Upper lobe of right lung (tissue), 1 donor: ENCODE data around the gene GLE1. TPM values are rescaled to one million over a fixed set of nuclear protein-coding genes. Genes with fewer than 3 reads are reported as not detected.

Experiments
- ATAC-seq: fragments of 200-7000 bp; cut with Tn5 transposase; one replicate; pipeline ENCODE4 v1.9.1; 2020; ENCODE audit warnings: mild to moderate bottlenecking, moderate library complexity
- DNase-seq: peaks from one replicate; pipeline ENCODE4 v3.0.0-alpha.2; 2020
- H3K27ac ChIP-seq: fragments of 200-600 bp; one replicate; pipeline ENCODE4 v1.8.0; 2022
- H3K27me3 ChIP-seq: fragments of 200-600 bp; one replicate; pipeline ENCODE4 v1.8.0; 2022; ENCODE audit warnings: mild to moderate bottlenecking
- H3K36me3 ChIP-seq: fragments of 200-600 bp; one replicate; pipeline ENCODE4 v1.8.0; 2022
- H3K4me1 ChIP-seq: fragments of 200-600 bp; one replicate; pipeline ENCODE4 v1.8.0; 2022
- H3K4me3 ChIP-seq: fragments of 200-600 bp; one replicate; pipeline ENCODE4 v1.8.0; 2022; ENCODE audit warnings: mild to moderate bottlenecking
- H3K9me3 ChIP-seq: fragments of 200-600 bp; one replicate; pipeline ENCODE4 v1.8.0; 2022
- intact Hi-C: fragments of 100-400 bp; cut with DNase I; formaldehyde crosslinking; loops from one replicate; pipeline ENCODE4 v1.11.0; 2022
- total RNA-seq: library from RNA; stranded (reverse); fragmentation: NEBNext Ultra II Directional; extraction: Animal tissue kit (Norgen Biotek cat#: 25700); gene quantifications from one replicate; pipeline ENCODE4 v1.2.1, GENCODE V29; 2021
- TF ChIP-seq, protein P1 (sequence below): fragments of 200-600 bp; IDR thresholded peaks from one replicate; pipeline ENCODE4 v1.8.0; 2022; ENCODE audit warnings: antibody characterized with exemption
- donor health status: DM: no; HTN: yes; CAD: no; lungs with severe emphysema.

The GLE1 gene
- total RNA-seq, 1 donor from 2014 or later = 21.8 TPM

DNA sequence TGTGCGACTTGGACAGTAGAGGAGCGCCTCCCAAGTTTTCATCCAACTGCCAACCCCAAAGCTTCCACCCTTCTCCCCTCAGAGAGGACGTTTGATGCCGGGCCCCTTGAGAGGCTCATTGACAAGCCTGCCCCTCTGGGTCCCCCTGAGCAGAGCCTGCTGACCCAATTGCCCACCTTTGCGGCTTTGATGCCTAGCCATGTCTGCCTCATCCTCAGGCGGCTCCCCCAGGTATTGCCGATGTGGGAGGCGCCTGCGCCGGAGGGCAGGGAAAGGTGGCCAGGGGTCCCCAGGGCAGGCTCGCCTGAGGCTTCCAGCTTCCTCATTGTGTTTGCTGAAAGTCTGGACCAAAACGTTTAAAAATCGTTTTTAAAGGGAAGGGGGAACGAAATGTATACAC lies 47.3 kb upstream of the GLE1 start:
- H3K9me3 ChIP-seq = no peaks in the 10 kb centered on the region
- H3K4me1 ChIP-seq = peaks cover 7% of the 10 kb centered on the region
- no peak for ATAC-seq
- TF ChIP-seq, protein P1, sequence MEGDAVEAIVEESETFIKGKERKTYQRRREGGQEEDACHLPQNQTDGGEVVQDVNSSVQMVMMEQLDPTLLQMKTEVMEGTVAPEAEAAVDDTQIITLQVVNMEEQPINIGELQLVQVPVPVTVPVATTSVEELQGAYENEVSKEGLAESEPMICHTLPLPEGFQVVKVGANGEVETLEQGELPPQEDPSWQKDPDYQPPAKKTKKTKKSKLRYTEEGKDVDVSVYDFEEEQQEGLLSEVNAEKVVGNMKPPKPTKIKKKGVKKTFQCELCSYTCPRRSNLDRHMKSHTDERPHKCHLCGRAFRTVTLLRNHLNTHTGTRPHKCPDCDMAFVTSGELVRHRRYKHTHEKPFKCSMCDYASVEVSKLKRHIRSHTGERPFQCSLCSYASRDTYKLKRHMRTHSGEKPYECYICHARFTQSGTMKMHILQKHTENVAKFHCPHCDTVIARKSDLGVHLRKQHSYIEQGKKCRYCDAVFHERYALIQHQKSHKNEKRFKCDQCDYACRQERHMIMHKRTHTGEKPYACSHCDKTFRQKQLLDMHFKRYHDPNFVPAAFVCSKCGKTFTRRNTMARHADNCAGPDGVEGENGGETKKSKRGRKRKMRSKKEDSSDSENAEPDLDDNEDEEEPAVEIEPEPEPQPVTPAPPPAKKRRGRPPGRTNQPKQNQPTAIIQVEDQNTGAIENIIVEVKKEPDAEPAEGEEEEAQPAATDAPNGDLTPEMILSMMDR = no peak
- no peaks in the 10 kb centered on the region for H3K27me3 ChIP-seq
- H3K4me3 ChIP-seq = peak overlapping the region; percentile 87
- DNase-seq = no peak
- intact Hi-C loops = no loop called here
- no peak overlapping the region for H3K27ac ChIP-seq
- H3K36me3 ChIP-seq = peaks cover 25% of the 10 kb centered on the region

DNA sequence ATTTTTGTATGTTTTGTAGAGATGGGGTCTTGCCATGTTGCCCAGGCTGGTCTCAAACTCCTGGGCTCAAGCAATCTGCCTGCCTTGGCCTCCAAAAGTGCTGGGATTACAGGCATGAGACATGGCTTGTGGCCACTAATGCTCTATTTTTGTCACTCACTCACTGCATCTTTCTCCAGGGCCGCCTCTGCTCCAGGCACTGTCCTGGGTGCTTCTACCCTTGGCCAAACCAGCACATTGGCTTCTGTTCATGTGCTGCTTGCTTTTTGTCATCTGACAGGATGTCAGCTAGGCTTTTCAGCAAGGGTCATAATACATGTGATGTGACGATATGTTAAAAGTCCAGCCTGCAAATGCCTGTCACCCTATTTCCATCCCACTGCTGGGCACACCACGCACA lies 45.5 kb upstream of the GLE1 start:
- Histone ChIP-seq H3K9me3 (no peaks in the 10 kb centered on the region), H3K4me1 (peaks cover 7% of the 10 kb centered on the region), H3K27me3 (no peaks in the 10 kb centered on the region), H3K27ac (no peak overlapping the region), H3K36me3 (peaks cover 40% of the 10 kb centered on the region), H3K4me3 (no peak overlapping the region)
- intact Hi-C loops = no loop called here
- no peak for ATAC-seq
- DNase-seq = no peak
- TF ChIP-seq, protein P1 = no peak

DNA sequence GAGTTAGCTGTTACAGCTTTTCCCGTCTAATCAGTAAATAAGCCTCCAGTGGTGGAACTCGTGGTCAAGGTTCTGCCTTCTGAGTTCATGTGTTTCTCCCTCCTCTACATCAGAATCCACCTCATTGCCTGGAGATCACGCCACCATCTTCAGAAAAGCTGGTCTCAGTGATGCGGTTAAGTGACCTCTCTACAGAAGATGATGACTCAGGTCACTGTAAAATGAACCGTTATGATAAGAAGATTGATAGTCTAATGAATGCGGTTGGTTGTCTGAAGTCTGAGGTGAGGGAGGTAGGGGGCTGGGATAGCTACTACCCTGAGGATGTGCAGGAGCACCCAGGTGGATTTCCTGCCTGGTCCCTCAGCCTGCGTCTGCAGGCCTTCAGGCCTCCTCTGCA lies 35.4 kb upstream of the GLE1 start:
- Histone ChIP-seq H3K4me1 (no peaks in the 10 kb centered on the region), H3K36me3 (peaks cover 36% of the 10 kb centered on the region), H3K9me3 (no peaks in the 10 kb centered on the region), H3K27me3 (no peaks in the 10 kb centered on the region), H3K4me3 (no peak overlapping the region), H3K27ac (no peak overlapping the region)
- ATAC-seq = no peak
- DNase-seq = no peak
- intact Hi-C loops = no loop called here
- TF ChIP-seq, protein P1 = no peak

DNA sequence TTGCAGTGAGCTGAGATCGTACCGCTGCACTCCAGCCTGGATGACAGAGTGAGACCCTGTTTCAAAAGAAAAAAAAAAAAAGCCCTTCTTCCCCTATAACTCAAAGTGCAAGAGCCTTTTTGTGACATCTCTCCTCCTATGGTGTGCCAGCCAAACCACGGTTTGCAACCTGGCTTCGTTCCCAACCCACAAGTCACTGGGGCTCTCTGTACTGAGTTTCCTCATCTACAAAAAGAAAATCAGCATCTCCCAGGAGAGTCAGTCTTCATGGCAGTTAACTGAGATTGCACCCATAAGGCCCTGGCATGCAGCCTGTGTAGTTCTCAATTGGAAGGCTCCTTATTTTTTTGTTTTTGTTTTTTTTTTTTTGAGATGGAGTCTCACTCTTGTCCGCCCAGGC lies 34.0 kb upstream of the GLE1 start:
- no peaks in the 10 kb centered on the region for H3K9me3 ChIP-seq
- intact Hi-C loops = no loop called here
- TF ChIP-seq, protein P1 = no peak
- ATAC-seq (no peak), DNase-seq (no peak)
- no peaks in the 10 kb centered on the region for H3K27me3 ChIP-seq
- no peak overlapping the region for H3K4me3 ChIP-seq
- H3K4me1 ChIP-seq = no peaks in the 10 kb centered on the region
- H3K27ac ChIP-seq = no peak overlapping the region
- H3K36me3 ChIP-seq = peaks cover 39% of the 10 kb centered on the region

DNA sequence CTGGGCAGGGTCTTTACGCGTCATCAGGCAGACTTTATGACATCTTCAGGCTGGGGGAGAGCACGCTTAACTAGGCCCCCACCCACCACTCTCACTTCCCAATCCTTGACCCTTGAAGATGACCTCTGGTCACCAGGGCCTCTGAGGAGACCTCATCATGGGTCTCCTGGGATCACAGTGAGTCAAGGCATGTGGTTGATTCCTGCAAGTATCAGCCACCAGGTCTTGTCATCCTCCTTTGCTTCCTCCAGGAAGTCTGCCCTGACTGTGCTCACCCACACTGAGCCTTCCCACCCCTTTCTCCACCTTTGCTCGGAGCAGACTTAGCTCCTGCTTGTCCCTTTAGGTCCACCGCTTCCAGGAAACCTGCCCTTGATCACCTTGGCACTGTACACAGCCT lies 31.4 kb upstream of the GLE1 start:
- intact Hi-C loops = no loop called here
- ATAC-seq (no peak), DNase-seq (no peak)
- Histone ChIP-seq H3K4me3 (no peak overlapping the region), H3K27me3 (no peaks in the 10 kb centered on the region), H3K36me3 (peaks cover 46% of the 10 kb centered on the region), H3K9me3 (no peaks in the 10 kb centered on the region), H3K4me1 (no peaks in the 10 kb centered on the region), H3K27ac (no peak overlapping the region)
- TF ChIP-seq, protein P1 = no peak

DNA sequence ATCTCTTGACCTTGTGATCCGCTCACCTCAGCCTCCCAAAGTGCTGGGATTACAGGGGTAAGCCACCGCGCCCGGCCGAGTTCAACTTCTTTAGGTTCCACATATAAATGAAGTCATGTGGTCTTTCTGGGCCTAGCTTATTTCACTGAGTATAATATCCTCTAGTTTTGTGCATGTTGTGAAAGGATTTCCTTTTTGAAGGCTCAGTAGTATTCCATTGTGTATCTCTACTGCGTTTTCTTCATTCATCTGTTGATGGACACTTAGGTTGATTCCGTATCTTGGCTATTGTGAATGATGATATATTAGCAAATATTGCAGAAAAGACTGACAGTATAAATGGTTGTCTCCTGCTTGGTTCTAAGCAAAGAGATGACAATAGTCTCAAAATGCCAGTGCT lies 28.7 kb upstream of the GLE1 start:
- TF ChIP-seq, protein P1 = no peak
- ATAC-seq (no peak), DNase-seq (no peak)
- Histone ChIP-seq H3K27me3 (no peaks in the 10 kb centered on the region), H3K36me3 (peaks cover 48% of the 10 kb centered on the region), H3K4me3 (no peak overlapping the region), H3K4me1 (no peaks in the 10 kb centered on the region), H3K9me3 (no peaks in the 10 kb centered on the region), H3K27ac (no peak overlapping the region)
- intact Hi-C loops = no loop called here
